ENCODE results near the gene IQCF5. TPM values are rescaled to one million over a fixed set of nuclear protein-coding genes. Genes with fewer than 3 reads are reported as not detected.
"Not testable (repeated sequence)": the region's sequence is repeated elsewhere in the genome, so short reads cannot be mapped to it uniquely, and the experiment has no call there.

IQCF5 gene
- total RNA-seq, 1 donor from 2014 or later = not detected

- DNase-seq = no peak
- H3K27me3 ChIP-seq (ENCODE audit: low read depth) = peaks cover 21% of the 10 kb centered on the region
- H3K4me3 ChIP-seq = no peak overlapping the region
- H3K36me3 ChIP-seq = no peaks in the 10 kb centered on the region
- intact Hi-C loops (cut with micrococcal nuclease) = no loop called here
- H3K4me1 ChIP-seq = no peaks in the 10 kb centered on the region
- TF ChIP-seq, protein P1, sequence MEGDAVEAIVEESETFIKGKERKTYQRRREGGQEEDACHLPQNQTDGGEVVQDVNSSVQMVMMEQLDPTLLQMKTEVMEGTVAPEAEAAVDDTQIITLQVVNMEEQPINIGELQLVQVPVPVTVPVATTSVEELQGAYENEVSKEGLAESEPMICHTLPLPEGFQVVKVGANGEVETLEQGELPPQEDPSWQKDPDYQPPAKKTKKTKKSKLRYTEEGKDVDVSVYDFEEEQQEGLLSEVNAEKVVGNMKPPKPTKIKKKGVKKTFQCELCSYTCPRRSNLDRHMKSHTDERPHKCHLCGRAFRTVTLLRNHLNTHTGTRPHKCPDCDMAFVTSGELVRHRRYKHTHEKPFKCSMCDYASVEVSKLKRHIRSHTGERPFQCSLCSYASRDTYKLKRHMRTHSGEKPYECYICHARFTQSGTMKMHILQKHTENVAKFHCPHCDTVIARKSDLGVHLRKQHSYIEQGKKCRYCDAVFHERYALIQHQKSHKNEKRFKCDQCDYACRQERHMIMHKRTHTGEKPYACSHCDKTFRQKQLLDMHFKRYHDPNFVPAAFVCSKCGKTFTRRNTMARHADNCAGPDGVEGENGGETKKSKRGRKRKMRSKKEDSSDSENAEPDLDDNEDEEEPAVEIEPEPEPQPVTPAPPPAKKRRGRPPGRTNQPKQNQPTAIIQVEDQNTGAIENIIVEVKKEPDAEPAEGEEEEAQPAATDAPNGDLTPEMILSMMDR (IDR thresholded peaks at IDR 0.05; ENCODE audit: borderline replicate concordance) = no peak
- no peak overlapping the region for H3K27ac ChIP-seq (replicated peaks)
- no peaks in the 10 kb centered on the region for H3K9me3 ChIP-seq (replicated peaks)
Measured at GRCh38 chr3:51862886-51863285, 12.5 kb downstream of the IQCF5 start.

DNA sequence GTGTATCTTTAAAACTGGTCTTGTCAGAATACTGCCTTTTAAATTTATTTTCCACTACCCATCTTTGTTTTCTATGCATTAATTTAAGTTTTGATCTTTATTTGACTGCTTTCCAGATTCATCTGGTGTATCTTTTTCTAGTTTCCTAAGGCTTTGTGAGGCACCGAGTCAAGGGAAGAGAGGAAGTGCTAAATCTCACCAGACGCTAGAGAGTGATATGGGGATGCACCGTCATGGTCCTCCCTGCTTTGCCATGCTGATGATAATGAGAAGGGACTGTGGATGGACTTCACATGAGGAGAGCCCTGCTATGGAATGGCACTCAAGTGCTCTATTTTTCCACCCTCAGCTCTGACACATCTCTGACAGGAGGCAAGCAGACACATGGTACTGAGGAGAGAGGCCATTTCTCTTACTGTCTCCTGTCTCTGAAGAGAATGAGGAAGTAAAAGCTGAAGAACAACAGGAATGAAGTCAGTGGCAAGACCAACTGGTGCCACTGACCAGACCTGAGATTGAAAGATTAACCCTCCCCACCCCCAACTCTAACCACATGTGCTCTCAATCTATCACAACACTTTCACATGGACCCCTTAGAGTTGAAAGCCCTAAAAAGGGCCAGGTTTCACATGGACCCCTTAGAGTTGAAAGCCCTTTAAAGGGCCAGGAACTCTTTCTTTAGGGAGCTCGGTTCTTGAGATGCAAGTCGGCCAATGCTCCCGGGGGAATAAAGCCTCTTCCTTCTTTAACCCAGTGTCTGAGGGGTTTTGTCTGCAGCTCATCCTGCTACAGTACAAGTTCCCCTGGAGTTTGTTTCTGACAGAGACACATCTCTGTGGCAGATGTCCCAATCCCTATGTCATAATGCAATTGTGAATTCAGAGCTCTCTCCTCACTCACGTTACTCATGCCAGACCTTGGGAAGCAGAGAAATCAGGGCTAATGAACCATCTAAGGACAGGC, 14.4 kb downstream of the IQCF5 start, which contains the start of gene IQCF2:
Gene IQCF2, plus strand, starts transcription at position 913 of the 963 bp plus-strand sequence. CDS start 52 bp downstream, outside the sequence.
- H3K4me3 ChIP-seq = no peak within 1 kb of the TSS
- TF ChIP-seq, protein P1 (IDR thresholded peaks at IDR 0.05; ENCODE audit: borderline replicate concordance) = no peak
- H3K36me3 ChIP-seq = no peaks in the 10 kb centered on the region
- H3K27me3 ChIP-seq (ENCODE audit: low read depth) = peaks cover 11% of the 10 kb centered on the region
- no peaks in the 10 kb centered on the region for H3K9me3 ChIP-seq (replicated peaks)
- no peaks in the 10 kb centered on the region for H3K4me1 ChIP-seq
- intact Hi-C loops (cut with micrococcal nuclease) = no loop called here
- no peak for DNase-seq
- no peak within 1 kb of the TSS for H3K27ac ChIP-seq (replicated peaks)

GRCh38 chr3:51855411-51855810, 20.0 kb downstream of the IQCF5 start:
- H3K27me3 ChIP-seq (ENCODE audit: low read depth); H3K9me3 ChIP-seq (replicated peaks); H3K4me3 ChIP-seq; intact Hi-C loops (cut with micrococcal nuclease); H3K27ac ChIP-seq (replicated peaks); DNase-seq; H3K36me3 ChIP-seq; H3K4me1 ChIP-seq: not testable (repeated sequence)

GRCh38 chr3:51845129-51845528, 30.3 kb downstream of the IQCF5 start:
- H3K4me1 ChIP-seq = no peaks in the 10 kb centered on the region
- TF ChIP-seq, protein P1 (IDR thresholded peaks at IDR 0.05; ENCODE audit: borderline replicate concordance) = no peak
- no peak for DNase-seq
- H3K27ac ChIP-seq (replicated peaks) = no peak overlapping the region
- intact Hi-C loops (cut with micrococcal nuclease) = no loop called here
- no peak overlapping the region for H3K4me3 ChIP-seq
- peaks cover 59% of the 10 kb centered on the region for H3K27me3 ChIP-seq (ENCODE audit: low read depth)
- H3K9me3 ChIP-seq (replicated peaks) = peaks cover 14% of the 10 kb centered on the region
- no peaks in the 10 kb centered on the region for H3K36me3 ChIP-seq

DNA sequence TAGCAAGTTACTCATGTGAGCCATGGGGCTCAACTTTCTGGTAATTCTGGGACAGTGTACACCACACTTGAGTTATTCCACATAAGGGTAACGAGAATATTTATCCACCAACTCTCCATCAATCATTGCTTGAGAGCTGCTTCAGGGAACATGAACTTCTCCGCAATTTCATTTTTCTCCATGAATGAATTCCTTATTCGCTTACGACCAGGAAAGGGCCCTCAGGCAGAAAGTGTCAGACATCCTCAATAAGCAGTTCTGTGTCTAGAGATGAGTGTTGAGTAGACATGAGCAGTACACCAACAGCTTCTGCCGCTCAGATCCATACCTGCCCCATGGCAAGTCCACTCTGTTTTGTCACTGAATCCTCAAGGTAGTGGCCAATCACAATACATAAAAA, 38.8 kb downstream of the IQCF5 start:
- no peak overlapping the region for H3K4me3 ChIP-seq
- intact Hi-C loops (cut with micrococcal nuclease) = no loop called here
- no peaks in the 10 kb centered on the region for H3K9me3 ChIP-seq (replicated peaks)
- no peaks in the 10 kb centered on the region for H3K36me3 ChIP-seq
- peaks cover 35% of the 10 kb centered on the region for H3K27me3 ChIP-seq (ENCODE audit: low read depth)
- no peak overlapping the region for H3K27ac ChIP-seq (replicated peaks)
- TF ChIP-seq, protein P1 (IDR thresholded peaks at IDR 0.05; ENCODE audit: borderline replicate concordance) = no peak
- no peak for DNase-seq
- H3K4me1 ChIP-seq = no peaks in the 10 kb centered on the region

- H3K27me3 ChIP-seq (ENCODE audit: low read depth) = peaks cover 20% of the 10 kb centered on the region
- TF ChIP-seq, protein P1 (IDR thresholded peaks at IDR 0.05; ENCODE audit: borderline replicate concordance) = no peak
- H3K27ac ChIP-seq (replicated peaks) = no peak overlapping the region
- intact Hi-C loops (cut with micrococcal nuclease) = no loop called here
- no peaks in the 10 kb centered on the region for H3K4me1 ChIP-seq
- DNase-seq = no peak
- no peaks in the 10 kb centered on the region for H3K36me3 ChIP-seq
- no peak overlapping the region for H3K4me3 ChIP-seq
- H3K9me3 ChIP-seq (replicated peaks) = peaks cover 23% of the 10 kb centered on the region
Measured at GRCh38 chr3:51830836-51831385, 44.5 kb downstream of the IQCF5 start.

Measured in left ventricle myocardium inferior (tissue), 1 donor.